T-helper 2 cell treated with Interferon-gamma antibody and Interleukin-4, amounts not matched to agents 5 μg/mL and 100 μg/mL, for 36 hours (primary cell): ENCODE results near the gene SIGLEC14.
"Not testable (repeated sequence)": the region's sequence is repeated elsewhere in the genome, so short reads cannot be mapped to it uniquely, and the experiment has no call there.

Experiments used
- DNase-seq: peaks from one replicate; pipeline ENCODE4 v3.0.0; 2021; ENCODE audit warnings: low spot score
- H3K27ac Mint-ChIP-seq: one replicate; pipeline ENCODE4 v1.8.0; 2021; ENCODE audit warnings: mild to moderate bottlenecking, mixed read lengths
- H3K27me3 Mint-ChIP-seq: one replicate; pipeline ENCODE4 v1.8.0; 2021; ENCODE audit warnings: low read depth, mixed read lengths
- H3K36me3 Mint-ChIP-seq: one replicate; pipeline ENCODE4 v1.8.0; 2021; ENCODE audit warnings: low read depth, mixed read lengths
- H3K4me1 Mint-ChIP-seq: one replicate; pipeline ENCODE4 v1.8.0; 2021; ENCODE audit warnings: low read depth, mixed read lengths
- H3K4me3 Mint-ChIP-seq: one replicate; pipeline ENCODE4 v1.8.0; 2022; ENCODE audit warnings: mild to moderate bottlenecking, moderate library complexity, mixed read lengths
- H3K9me3 Mint-ChIP-seq: one replicate; pipeline ENCODE4 v1.8.0; 2021; ENCODE audit warnings: mixed read lengths

The SIGLEC14 gene

GRCh38 chr19:51646730-51647129 is at the start of gene SIGLEC14:
TSS of gene SIGLEC14 (minus strand) at chr19:51646825. CDS start at chr19:51646759, 66 bp downstream.
- not testable (repeated sequence) for DNase-seq, H3K4me1 Mint-ChIP-seq, H3K27ac Mint-ChIP-seq, H3K36me3 Mint-ChIP-seq, H3K4me3 Mint-ChIP-seq, H3K9me3 Mint-ChIP-seq
- H3K27me3 Mint-ChIP-seq = peaks cover 30% of the 10 kb centered on the region

- peaks cover 4% of the 10 kb centered on the region for H3K4me1 Mint-ChIP-seq
- no peak overlapping the region for H3K4me3 Mint-ChIP-seq
- H3K36me3 Mint-ChIP-seq = no peaks in the 10 kb centered on the region
- H3K9me3 Mint-ChIP-seq = no peaks in the 10 kb centered on the region
- DNase-seq = no peak
- H3K27me3 Mint-ChIP-seq = peaks cover 2% of the 10 kb centered on the region
- no peak overlapping the region for H3K27ac Mint-ChIP-seq
These were observed 49.2 kb upstream of the SIGLEC14 start for GRCh38 chr19:51695702-51696315.

GRCh38 chr19:51695088-51695487 is 48.5 kb upstream of the SIGLEC14 start:
- H3K4me3 Mint-ChIP-seq = no peak overlapping the region
- no peaks in the 10 kb centered on the region for H3K9me3 Mint-ChIP-seq
- DNase-seq = no peak
- H3K27ac Mint-ChIP-seq = no peak overlapping the region
- H3K36me3 Mint-ChIP-seq = no peaks in the 10 kb centered on the region
- H3K27me3 Mint-ChIP-seq = peaks cover 2% of the 10 kb centered on the region
- peaks cover 6% of the 10 kb centered on the region for H3K4me1 Mint-ChIP-seq

DNA sequence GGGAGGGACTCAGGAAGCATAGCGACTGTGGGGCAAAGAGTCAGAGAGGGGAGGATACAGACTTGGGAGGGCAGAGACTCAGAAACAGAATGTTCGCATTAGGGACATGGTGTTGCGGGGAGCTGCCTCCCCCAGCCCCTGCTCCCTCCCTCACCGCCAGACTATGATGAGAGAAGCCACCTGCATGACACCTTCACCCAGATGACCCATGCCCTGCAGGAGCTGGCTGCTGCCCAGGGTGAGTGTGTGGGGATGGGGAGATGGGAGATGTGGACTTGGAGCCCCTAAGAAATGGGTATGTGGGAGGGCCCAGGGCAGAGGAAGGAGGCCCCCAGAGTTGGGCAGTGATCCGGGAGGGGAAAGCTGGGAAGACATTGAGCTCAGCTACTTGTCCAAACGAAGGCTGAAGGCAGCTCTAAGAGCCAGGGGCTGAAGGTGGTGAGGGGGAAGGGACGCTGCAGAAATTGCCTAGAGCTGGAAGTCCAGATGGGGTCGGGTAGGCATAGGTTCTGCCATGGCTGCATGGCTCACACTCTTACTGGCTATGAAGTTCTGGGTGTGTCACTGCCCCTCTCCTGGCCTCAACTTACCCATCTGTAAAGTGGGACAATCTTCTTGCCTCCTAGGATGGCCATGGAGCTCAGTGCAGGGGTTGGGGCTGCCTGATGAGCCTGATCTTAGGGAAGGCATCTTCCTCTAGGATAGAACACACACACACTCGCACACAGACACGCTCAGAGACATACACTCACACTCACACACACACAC is 47.9 kb upstream of the SIGLEC14 start:
- H3K27ac Mint-ChIP-seq = no peak overlapping the region
- H3K36me3 Mint-ChIP-seq = no peaks in the 10 kb centered on the region
- no peaks in the 10 kb centered on the region for H3K9me3 Mint-ChIP-seq
- H3K4me3 Mint-ChIP-seq = no peak overlapping the region
- H3K27me3 Mint-ChIP-seq = peaks cover 2% of the 10 kb centered on the region
- no peak for DNase-seq
- H3K4me1 Mint-ChIP-seq = peaks cover 6% of the 10 kb centered on the region

- H3K4me1 Mint-ChIP-seq = peaks cover 6% of the 10 kb centered on the region
- H3K9me3 Mint-ChIP-seq = no peaks in the 10 kb centered on the region
- H3K27ac Mint-ChIP-seq = no peak overlapping the region
- no peak overlapping the region for H3K4me3 Mint-ChIP-seq
- no peak for DNase-seq
- H3K36me3 Mint-ChIP-seq = no peaks in the 10 kb centered on the region
- peaks cover 2% of the 10 kb centered on the region for H3K27me3 Mint-ChIP-seq
These were observed 47.2 kb upstream of the SIGLEC14 start for GRCh38 chr19:51693819-51694218.

DNA sequence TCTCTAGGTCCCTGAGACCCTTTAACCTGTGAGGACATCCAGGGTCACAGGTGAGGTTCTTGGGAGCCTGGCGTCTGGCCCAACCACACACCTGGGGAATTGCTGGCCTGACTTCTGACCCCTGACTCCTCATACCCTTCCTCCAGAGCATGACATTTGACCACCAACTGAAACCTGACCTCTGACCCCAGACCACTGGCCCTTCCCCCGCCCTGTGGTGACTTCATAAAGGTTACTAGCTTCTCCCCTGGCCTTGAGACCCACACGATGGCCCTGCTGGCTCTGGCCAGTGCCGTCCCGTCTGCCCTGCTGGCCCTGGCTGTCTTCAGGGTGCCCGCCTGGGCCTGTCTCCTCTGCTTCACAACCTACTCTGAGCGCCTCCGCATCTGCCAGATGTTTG is 46.6 kb upstream of the SIGLEC14 start, which contains the start of gene SPACA6:
SPACA6 (plus strand) TSS at position 71 of the 400 bp plus-strand sequence; CDS start at position 268, 197 bp downstream.
- Mint-ChIP-seq H3K4me3 (no peak within 1 kb of the TSS), H3K4me1 (peaks cover 9% of the 10 kb centered on the region), H3K9me3 (no peaks in the 10 kb centered on the region), H3K36me3 (peaks cover 2% of the 10 kb centered on the region), H3K27ac (no peak within 1 kb of the TSS), H3K27me3 (peaks cover 7% of the 10 kb centered on the region)
- DNase-seq = no peak

- Mint-ChIP-seq H3K9me3 (no peaks in the 10 kb centered on the region), H3K4me3 (no peak overlapping the region), H3K4me1 (peaks cover 9% of the 10 kb centered on the region), H3K36me3 (peaks cover 2% of the 10 kb centered on the region), H3K27me3 (peaks cover 15% of the 10 kb centered on the region), H3K27ac (no peak overlapping the region)
- no peak for DNase-seq
These were observed 45.8 kb upstream of the SIGLEC14 start for GRCh38 chr19:51692468-51692867.

DNA sequence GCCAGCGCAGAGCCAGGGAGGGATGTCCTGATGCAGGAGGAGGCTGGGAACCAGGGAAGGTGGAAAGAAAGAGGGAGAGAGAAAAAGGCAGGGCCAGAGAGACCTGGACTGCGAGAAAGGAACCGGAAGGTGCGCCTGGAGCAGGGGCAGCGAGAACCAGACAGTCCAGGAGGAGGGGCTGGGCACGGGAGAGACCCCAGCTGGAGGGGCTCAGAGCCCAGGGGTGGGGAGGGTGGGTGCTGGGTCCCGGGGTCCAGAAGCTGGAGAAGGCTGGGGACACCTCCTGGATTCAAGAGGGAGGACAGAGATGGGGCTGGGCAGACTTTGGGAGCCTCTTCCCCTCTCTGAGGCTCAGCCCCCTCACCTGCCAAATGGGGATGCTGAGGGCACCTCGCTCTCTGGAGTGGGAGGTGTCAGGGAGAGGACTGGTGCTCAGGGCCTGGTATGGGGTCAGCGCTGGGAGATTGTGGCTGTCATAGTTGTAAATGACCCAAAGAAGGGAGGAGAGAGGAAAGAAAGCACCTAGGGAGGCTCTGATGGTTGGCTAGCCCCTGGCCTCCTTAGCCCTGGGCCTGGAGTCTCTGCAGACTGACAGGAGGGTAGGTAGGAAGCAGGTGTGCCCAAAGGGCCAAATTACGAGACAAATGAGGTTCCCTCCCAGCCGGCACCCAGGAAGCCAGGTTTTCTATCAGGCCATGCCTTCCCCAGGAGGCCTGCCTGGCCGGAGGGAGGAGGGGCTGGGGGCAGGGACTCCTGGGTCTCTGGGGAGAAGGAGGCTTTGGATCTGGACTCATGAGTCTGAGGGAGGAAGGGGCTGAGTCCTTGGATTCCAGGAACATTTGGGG is 45.2 kb upstream of the SIGLEC14 start:
- peak overlapping the region; percentile 65 for H3K27ac Mint-ChIP-seq
- no peaks in the 10 kb centered on the region for H3K9me3 Mint-ChIP-seq
- H3K4me3 Mint-ChIP-seq = peak overlapping the region; percentile 61
- H3K36me3 Mint-ChIP-seq = peaks cover 2% of the 10 kb centered on the region
- H3K27me3 Mint-ChIP-seq = peaks cover 20% of the 10 kb centered on the region
- peaks cover 9% of the 10 kb centered on the region for H3K4me1 Mint-ChIP-seq
- no peak for DNase-seq

DNA sequence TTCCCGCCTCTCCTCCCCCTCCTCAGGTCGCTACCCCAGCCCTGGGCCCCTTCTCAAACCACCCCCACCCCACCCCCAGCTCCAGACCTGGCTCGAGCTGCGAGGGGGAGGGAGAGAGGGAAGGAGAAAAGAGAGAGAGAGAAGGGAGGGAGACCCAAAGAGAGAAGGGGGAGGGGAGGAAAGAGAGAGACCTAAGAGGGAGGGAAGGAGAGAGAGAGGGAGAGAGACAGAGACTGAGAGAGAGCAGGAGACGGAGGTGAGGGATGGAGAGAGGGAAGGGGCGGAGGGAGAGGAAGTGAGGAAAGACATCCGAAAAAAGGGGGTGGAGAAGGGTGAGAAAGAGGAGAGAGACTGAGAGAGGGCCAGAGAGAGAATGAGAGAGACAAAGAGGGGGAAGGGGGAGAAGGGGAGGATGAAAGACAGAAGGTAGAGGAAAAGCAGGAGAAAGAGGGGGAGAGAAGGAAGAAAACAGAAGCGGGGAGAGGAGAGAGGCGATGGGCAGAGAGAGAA is 44.5 kb upstream of the SIGLEC14 start:
- peak overlapping the region; percentile 65 for H3K27ac Mint-ChIP-seq
- H3K4me3 Mint-ChIP-seq = peak overlapping the region; percentile 61
- peaks cover 22% of the 10 kb centered on the region for H3K27me3 Mint-ChIP-seq
- H3K9me3 Mint-ChIP-seq = no peaks in the 10 kb centered on the region
- H3K4me1 Mint-ChIP-seq = peaks cover 9% of the 10 kb centered on the region
- DNase-seq = no peak
- peaks cover 2% of the 10 kb centered on the region for H3K36me3 Mint-ChIP-seq

GRCh38 chr19:51690454-51691073 is 43.9 kb upstream of the SIGLEC14 start:
- Mint-ChIP-seq H3K4me3 (peak overlapping the region; percentile 88), H3K36me3 (peaks cover 2% of the 10 kb centered on the region), H3K4me1 (peaks cover 9% of the 10 kb centered on the region), H3K9me3 (peaks cover 5% of the 10 kb centered on the region), H3K27me3 (peaks cover 22% of the 10 kb centered on the region), H3K27ac (peak overlapping the region; percentile 71)
- DNase-seq = peak; percentile 30

DNA sequence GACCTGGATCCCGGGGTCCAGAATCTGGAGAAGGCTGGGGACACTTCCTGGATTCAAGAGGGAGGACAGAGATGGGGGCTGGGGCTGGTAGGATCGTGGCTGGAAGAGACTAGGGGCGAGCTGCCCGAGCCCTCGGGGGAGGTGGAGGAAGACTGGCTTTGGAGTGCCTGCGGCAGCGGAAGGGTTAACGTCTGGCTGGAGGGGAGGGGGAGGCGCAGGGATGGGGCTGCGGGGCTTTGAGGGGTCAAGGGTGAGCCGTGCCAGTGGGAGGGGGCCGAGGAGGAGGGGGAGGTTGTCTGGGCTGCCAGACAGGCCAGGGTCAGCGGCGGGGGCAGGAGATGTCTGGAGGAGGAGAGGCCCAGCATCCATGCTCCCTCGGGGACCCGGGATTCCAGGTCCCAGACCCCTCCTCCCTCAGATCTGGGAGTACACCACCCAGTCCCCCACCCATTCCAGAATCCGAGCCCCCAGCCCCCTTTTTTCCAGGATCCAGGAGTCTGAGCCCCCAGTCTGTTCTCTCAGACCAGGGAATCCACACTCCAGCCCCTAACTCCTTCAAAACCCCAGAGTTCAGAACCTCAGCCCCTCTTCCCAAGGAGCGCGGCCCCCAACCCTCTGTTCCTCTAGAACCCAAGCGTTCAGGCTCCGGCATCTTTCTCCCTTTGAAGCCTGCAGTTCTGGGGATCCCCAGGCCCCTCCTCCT is 43.3 kb upstream of the SIGLEC14 start:
- Mint-ChIP-seq H3K9me3 (peaks cover 9% of the 10 kb centered on the region), H3K36me3 (peaks cover 2% of the 10 kb centered on the region), H3K27me3 (peaks cover 23% of the 10 kb centered on the region), H3K27ac (peak overlapping the region; percentile 71), H3K4me3 (peak overlapping the region; percentile 88), H3K4me1 (peaks cover 9% of the 10 kb centered on the region)
- DNase-seq = no peak

DNA sequence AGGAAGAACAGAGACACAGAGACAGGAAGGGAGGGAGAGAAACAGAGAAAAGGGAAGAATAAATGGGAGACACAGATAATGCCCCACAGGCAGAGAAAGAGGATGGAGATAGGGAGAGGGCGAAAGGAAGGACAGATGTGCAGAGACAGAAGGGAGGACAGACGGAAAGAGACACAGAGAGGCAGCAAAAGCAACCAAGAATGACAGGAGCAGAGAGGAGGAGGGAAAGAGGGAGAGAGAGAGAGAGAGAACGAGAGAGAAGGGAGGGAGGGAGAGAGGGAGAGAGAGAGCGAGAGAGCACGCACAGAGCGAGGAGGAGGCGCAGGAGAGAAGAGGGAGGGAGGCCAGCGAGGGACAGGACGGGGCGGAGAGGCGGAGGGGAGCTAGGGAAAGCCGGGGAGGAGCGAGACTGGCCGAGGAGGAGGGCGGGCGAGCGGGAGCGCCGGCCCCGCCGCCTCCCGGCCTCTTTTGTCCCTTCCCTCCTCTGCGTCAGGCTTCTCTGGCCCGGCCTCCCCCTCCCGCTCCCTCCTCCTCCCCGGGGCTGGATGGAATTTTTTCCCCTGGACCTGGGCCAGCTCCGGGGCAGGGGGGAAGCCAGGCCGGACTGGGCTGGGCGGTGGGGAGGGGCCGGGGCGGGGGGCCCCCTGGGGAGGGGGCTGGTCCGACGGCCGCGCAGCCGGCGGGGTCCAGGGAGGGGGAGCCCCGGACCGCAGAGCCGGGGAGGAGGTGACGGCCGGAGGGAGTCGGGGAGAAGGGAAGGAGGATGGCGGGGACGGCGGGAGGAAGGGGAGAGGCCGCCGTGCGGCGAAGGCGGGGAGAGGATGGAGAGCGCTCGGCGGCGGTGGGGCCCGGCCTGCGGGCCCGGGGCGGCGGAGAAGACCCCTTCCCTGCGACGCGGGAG is 42.3 kb upstream of the SIGLEC14 start:
- peak overlapping the region; percentile 82 for H3K4me3 Mint-ChIP-seq
- DNase-seq = no peak
- peaks cover 16% of the 10 kb centered on the region for H3K9me3 Mint-ChIP-seq
- peaks cover 9% of the 10 kb centered on the region for H3K4me1 Mint-ChIP-seq
- peaks cover 2% of the 10 kb centered on the region for H3K36me3 Mint-ChIP-seq
- peak overlapping the region; percentile 69 for H3K27ac Mint-ChIP-seq
- H3K27me3 Mint-ChIP-seq = peaks cover 26% of the 10 kb centered on the region
